LNCaP clone FGC (cell line): ENCODE results near the gene RDH14.

Experiments
- DNase-seq: peaks from one replicate; pipeline ENCODE4 v3.0.0-alpha.2; 2011; ENCODE audit warnings: low read depth
- H3K4me3 ChIP-seq: 2 replicates; pipeline ENCODE4 v1.5.1; 2011; ENCODE audit warnings: mild to moderate bottlenecking, low read depth, low read length, control low read depth
- TF ChIP-seq, protein P1 (sequence below): IDR thresholded peaks from 2 replicates; pipeline ENCODE4 v1.5.1; 2012; ENCODE audit warnings: mild to moderate bottlenecking; ENCODE audit not compliant: control insufficient read depth, insufficient read depth; ENCODE audit errors: extremely low read depth

The RDH14 gene

DNA sequence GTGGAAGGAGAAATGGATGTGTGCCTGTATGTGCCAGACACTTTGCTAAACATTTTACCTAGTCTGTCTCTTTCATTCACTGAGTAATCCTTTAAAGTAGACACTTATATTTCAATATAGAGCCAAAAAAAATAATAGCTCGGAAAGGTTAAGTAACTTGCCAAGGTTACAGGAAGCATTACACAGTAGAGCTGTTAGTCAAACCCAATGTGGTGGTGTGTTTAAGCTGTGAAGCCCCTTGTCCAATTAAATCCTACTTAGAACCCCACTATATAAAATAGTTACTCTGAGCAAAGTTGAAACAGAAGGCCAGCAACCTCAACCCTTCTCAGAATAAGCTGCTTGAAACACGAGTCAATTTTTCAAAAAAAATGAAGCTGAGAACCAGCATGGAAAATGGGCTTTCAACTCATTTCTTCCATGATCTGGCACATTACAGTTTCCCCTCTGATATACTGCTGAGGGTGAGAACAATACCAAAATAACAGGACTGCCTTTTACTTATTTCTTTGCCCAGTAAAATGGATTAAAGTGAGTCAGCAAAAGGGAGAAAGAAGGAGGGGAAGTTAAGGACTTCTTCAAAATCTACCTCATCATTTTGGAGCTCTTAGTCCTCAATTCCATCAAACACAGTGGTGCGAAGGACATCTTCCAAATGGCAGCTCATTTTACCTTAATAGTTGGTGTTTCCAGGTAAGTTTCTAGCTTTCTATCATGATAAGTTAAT, 7.9 kb downstream of the RDH14 start:
- H3K4me3 ChIP-seq, result no peak overlapping the region
- no peak for DNase-seq
- TF ChIP-seq, protein P1, sequence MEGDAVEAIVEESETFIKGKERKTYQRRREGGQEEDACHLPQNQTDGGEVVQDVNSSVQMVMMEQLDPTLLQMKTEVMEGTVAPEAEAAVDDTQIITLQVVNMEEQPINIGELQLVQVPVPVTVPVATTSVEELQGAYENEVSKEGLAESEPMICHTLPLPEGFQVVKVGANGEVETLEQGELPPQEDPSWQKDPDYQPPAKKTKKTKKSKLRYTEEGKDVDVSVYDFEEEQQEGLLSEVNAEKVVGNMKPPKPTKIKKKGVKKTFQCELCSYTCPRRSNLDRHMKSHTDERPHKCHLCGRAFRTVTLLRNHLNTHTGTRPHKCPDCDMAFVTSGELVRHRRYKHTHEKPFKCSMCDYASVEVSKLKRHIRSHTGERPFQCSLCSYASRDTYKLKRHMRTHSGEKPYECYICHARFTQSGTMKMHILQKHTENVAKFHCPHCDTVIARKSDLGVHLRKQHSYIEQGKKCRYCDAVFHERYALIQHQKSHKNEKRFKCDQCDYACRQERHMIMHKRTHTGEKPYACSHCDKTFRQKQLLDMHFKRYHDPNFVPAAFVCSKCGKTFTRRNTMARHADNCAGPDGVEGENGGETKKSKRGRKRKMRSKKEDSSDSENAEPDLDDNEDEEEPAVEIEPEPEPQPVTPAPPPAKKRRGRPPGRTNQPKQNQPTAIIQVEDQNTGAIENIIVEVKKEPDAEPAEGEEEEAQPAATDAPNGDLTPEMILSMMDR, result no peak

DNA sequence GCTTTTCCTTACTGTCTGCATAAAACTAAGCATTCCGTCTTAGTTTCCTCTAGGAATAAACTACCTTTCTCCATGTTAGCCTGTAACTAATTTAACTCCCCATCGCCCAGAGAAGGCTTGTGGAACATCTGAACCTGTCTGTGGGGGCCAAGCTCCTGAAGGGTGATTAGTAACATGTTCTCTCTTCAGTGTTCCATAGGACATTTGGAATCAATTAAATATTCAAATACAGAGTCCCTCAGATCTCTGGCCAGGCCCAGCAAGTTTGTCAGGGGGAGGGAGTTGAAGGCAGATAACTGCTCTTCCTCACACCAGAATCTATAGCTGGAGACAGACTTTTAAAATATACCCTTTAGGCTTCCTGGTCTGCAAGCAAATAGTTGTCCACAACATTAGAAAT, 8.8 kb downstream of the RDH14 start:
- TF ChIP-seq, protein P1, result no peak
- H3K4me3 ChIP-seq, result no peak overlapping the region
- DNase-seq, result no peak

DNA sequence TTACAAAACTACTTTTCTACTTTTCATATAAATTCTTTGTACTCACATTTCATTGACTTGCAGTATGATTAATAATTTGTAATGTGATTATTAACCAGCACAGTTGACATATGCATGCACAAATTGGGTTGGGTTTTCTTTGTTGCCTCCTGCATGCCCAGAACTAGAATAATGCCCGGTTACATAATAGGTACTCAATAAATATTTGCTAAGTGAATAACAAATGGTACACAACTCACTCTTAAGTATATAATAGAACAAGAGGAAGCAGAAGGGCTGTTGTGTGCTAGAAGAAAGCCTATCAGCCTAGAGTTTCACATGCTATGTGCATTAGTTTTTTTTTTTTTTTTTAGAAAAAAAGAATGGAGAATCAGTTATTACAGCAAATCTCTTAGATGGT, 9.3 kb downstream of the RDH14 start:
- no peak for DNase-seq
- TF ChIP-seq, protein P1, result no peak
- no peak overlapping the region for H3K4me3 ChIP-seq

DNA sequence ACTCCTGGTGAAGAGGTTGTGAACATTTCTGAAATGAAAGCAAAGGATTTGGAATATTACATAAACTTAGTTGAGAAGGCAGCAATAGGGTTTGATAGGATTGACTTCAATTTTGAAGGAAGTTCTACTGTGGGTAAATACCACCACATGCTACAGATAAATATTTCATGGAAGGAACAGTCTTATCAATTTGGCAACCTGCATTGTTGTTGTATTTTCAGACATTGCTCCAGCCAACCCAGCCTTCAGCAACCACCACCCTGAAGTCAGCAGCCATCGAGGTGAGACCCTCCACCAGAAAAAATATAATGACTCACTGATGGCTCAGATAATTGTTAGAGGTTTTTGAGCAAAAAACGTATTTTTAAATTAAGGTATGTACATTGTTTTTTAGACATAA, 10.0 kb downstream of the RDH14 start:
- DNase-seq, result no peak
- TF ChIP-seq, protein P1, result no peak
- no peak overlapping the region for H3K4me3 ChIP-seq

DNA sequence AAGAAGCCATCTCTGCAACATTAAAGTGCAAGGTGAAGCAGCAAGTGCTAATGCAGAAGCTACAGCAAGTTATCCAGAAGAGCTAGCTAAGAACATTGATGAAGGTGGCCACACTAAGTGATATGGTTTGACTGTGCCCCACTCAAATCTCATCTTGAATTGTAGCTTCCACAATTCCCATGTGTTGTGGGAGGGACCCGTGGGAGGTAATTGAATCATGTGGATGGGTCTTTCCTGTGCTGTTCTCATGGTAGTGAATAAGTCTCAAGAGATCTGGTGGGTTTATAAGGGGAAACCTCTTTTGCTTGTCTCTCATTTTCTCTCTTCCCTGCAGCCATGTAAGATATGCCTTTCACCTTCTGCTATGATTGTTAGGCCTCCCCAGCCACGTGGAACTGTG, 11.4 kb downstream of the RDH14 start:
- TF ChIP-seq, protein P1, result no peak
- no peak overlapping the region for H3K4me3 ChIP-seq
- DNase-seq, result no peak

DNA sequence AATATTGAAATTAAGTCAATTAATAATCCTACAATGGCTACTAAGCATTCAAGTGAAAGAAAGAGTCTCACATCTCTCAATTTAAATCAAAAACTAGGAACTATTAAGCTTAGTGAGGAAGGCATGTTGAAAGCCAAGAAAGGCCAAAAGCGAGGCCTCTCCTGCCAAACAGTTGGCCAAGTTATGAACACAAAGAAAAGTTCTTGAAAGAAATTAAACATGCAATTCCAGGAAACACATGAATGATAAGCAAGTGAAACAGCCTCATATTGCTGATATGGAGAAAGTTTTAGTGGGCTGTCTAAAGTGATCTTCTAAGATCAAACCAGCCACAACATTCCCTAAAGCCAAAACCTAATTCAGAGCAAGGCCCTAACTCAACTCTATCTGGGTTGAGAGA, 11.8 kb downstream of the RDH14 start:
- no peak for DNase-seq
- no peak overlapping the region for H3K4me3 ChIP-seq
- TF ChIP-seq, protein P1, result no peak

DNA sequence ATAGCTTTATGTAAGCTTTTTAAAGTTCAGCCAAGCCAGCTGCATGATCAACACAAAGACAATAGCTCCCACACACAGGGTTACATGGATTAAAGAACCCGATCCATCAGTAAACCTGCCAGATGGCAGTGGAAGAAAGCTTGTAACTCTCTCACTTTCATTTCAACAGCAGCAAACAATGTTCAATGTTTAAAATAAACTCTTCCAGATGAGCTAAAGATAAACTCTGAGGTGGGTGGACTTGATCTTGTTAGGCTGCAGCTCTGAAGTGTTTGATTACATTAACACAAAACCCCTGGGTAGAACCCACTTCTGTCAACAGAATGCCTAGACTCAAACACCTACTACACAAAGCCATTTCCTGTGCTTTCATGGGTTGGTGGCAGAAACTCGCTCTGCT, 13.9 kb downstream of the RDH14 start:
- TF ChIP-seq, protein P1, result no peak
- H3K4me3 ChIP-seq, result no peak overlapping the region
- no peak for DNase-seq
